DLD1 (cell line): ENCODE data around the gene THRB.
"Not testable (repeated sequence)": the region's sequence is repeated elsewhere in the genome, so short reads cannot be mapped to it uniquely, and the experiment has no call there.

ENCODE experiments used
- in situ Hi-C: cut with HindIII; loops from 2 replicates; pipeline ENCODE4 v1.10.0; 2017; ENCODE audit warnings: low sequenced_read_pairs

THRB gene

DNA sequence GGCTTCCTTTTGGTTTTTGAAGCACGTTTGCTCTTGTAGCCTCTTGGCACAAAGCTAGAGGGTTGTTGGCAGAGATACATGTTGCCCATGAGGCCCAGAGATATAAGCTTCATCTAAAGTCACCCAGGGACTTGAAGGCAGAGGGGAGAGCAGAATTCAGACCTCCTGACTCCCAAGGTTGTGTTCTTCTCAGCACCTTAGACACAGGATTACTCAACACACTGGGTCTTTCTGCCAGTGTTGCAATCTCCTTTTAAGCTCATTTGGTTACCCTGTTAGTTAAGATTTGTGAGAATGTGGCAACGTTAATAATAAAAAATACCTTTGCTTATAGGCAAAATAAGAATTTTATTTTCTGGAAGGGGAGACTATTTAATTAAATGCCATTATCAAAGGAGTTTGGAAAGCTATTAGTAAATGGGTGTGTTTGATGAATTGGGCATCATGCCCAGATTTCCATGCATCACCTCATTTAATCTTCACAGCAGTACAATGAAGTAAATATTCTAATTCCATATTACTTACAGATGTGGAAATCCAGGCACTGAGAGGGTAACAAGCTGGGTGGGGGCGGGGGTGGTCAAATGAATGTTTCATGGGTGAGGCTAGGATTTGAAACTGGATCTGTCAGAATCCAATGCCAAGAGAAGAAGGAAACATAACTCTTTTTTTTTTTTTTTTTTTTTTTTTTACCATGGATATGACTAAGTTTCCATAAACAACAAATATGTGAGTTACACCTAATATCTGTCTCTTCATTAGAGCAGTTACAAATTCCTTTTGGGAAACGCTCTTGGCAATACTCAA lies 366.2 kb downstream of the THRB start:
- in situ Hi-C loops: no loop called here

DNA sequence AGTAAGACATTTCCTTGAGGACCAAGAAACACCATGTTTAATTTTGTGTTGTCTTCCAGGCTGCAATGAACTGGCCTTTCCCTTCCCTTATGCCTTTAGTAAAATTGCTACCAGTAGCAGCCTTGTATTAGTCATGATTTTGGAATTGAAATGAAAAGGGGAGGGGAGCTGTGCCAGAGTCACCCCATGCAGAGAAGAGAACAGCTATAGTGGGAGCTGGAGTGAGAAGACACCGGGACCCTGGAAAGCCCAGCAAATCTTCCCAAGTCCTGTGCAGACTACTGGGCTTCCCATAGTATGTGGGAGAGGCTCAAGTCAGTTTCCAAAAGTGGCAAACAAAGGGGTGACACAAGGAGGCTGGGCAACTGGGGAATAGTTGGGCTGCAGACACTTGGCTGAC lies 371.1 kb downstream of the THRB start:
- in situ Hi-C loops: no loop called here

DNA sequence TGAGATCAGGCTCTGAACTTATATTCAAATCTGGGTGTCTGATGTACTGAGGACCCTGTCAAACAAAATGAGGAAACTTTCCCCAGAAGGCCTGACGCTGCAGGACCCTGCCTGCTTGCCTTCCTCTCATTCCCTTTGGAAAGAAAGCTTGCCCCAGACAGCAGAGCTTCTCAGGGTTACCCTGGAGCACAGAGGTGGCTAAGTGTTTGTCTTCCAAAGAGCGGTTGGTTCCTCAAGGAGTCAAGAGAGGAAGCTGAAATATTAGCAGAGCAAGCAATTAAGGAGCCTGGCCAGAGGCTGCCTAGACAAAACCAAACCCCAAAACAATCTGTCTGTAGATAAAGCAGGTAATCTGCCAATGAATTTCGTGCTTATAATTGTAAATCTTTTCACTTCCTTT lies 374.2 kb downstream of the THRB start:
- in situ Hi-C loops: no loop called here

DNA sequence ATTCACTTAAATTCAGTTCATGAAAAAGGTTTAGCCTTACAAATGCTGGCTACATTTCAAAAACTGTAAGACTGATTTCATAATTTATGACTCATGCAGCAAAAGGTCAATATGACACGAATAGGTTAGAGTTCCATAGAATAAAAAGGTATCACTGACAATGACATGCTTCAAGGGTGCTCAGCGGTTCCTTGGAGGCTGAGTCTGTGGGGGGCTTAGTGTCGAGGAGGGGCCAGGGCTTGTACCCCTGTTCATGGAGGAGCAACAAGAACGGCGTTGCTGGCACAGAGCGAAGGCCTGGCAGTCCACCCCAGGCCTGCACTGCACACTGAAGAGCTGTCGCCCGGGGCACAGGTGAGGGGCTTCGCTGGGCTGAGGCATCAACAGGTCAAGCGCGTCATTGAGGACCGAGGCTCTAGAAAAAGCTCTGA lies 375.3 kb downstream of the THRB start:
- in situ Hi-C loops: no loop called here

DNA sequence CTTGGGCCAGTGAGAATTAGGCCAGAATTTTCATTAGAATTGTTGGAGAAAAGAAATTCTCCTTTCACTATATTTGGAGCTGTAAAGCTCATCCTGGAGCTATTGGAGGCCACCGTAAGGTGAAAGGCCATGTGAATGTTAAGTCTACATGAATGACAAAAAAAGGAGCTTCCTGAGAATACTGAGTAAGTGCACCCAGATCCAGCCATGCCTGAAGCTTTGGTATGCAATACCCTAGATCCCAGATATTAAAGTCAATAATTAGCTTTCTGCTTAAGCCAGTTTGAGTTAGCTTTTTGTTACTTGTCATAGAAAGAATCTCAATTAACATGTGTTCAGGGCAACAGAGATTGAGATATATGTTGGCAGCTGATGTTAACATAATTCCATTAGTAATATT lies 377.1 kb downstream of the THRB start:
- in situ Hi-C loops: no loop called here

DNA sequence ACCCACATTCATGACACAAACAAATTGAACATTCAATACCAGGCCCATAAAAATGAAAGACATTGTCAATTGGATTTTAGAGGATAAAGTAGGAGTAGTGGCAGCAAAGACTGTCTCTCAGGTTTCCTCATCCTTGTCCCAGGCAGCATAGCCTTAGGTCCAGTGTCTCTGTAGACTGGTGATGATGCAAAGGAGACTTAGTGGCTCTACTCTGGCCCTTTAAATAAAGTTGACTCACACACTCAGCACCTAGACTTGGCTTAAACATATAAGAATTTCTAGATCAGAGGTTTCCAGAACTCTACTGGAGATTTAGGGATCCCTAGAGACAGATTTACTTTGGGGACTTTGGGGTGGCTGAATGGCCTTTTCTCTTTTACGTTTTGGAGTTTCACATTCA lies 382.9 kb downstream of the THRB start:
- in situ Hi-C loops: no loop called here

DNA sequence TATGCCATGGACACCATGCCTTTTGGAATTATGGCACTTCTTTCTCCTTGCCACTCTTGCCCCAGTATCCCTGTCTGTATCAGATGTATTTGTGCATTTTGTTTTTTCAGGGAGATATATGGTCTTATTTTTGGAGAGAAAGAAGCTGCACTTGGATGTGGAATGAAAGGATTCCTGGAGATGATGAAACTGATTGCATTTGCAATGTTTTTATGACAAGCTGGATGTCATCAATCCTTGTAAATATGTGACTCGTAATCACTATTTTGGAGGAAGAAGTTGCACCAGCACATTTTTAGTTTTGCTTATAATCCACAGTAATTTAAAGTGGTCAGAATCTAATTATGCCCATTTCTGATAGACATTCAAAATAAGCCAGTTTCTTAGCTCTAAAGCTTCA lies 384.6 kb downstream of the THRB start:
- in situ Hi-C loops: no loop called here

DNA sequence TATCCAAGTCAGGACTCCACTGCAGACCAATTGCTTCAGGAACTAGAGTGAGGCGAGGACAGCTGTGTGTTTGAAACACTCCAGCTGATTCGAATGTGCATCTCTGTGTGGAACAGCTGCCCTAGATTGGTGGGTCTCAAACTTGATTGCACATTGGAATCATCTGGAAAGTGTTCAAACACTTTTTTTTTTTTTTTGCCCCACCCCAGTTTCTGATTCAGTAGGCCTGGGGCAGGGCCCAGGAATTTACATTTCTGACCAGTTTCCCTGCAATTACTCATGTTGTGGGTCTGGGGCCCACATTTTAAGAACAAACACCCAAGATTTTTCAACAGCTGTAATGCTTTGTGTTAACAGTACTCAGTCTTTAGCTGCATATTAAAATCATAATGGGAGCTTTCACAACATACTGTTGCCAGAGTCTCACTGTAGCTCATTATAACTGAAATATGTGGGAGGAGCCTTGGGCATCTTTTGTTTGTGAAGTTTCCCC lies 392.9 kb downstream of the THRB start:
- in situ Hi-C loops: no loop called here

DNA sequence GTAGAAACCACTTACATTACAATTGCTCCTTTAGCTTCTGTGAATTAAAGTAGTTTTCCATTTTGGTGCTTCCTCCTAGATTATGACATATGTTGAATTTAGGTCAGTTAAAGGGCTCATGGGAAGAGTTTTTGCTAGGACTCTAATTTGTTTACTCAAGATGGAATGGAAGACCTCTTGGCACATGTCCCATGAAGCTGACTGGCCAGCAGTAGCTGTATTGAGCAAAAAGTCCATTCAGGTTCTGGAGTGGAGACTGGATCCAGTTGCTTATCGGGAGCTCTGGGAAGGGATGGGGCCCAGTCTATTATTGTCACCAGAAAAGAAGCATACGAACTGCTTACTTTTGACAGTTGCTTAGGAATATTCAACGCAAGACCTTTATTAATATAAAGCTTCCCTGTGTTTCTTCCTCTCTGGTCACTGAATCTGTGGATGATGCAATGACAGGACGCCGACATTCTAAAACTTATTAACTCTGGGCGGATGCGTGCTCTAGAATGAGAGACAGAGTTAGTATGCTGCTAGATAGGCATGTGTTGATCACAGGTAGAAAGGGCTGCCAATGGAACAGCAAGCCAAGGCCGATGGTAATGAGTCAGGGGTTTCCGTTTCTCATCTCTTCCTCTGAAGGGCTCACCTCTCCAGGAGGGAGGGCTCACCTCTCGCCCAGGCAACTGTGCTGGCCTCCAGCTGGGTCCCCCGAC lies 393.8 kb downstream of the THRB start:
- in situ Hi-C loops: no loop called here

DNA sequence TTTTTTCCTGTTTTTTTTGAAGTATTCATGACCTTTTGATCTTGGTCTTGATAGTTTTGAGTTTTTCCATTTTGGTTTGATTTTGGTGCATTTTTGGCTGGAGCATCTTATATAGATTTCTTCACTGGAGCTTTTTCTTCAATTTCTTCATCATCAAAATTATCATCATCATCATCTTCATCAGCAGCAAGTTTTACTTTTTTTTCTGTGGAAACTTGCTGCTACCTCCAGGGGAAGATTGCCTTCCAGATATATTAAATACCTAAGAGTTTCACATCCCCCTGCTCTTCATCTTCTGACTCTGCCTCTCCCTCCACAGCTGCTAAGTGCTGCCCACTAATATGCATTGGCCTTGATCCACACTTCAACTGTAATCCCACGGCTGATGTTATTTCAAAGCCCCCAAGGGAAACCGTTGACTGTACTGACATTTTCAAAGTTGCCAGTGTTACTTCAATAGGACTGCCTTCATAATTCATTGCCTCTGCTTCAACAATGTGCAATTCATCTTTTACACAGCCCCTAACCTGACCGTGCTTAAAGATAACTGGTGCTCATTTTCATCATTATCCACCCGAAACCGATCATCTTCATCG lies 397.9 kb downstream of the THRB start:
- in situ Hi-C loops: no loop called here

DNA sequence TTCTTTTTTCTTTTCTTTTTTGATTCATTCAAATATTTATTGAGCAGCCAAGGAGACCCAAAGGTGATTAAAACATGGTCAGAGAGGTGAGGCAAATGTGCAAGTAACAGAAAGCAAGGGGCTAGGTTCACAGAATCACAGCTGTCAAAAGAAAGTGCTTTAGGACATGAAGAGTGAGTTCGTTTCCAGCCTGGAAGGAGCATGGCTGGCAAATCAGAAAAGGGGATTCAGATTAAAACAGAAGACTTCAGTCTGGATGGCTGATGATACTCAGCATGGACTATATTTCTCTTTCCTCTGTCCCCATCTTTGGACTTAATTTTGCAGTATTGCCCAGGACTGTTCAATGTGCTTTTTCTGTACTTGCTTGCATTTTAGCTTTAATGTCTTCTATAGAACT lies 398.4 kb downstream of the THRB start:
- in situ Hi-C loops: no loop called here

DNA sequence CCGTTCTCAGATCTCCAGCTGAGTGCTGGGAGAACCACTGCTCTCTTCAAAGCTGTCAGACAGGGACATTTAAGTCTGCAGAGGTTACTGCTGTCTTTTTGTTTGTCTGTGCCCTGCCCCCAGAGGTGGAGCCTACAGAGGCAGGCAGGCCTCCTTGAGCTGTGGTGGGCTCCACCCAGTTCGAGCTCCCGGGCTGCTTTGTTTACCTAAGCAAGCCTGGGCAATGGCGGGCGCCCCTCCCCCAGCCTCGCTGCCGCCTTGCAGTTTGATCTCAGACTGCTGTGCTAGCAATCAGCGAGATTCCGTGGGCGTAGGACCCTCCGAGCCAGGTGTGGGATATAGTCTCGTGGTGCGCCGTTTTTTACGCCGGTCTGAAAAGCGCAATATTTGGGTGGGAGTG lies 399.8 kb downstream of the THRB start:
- in situ Hi-C loops: not testable (repeated sequence)

DNA sequence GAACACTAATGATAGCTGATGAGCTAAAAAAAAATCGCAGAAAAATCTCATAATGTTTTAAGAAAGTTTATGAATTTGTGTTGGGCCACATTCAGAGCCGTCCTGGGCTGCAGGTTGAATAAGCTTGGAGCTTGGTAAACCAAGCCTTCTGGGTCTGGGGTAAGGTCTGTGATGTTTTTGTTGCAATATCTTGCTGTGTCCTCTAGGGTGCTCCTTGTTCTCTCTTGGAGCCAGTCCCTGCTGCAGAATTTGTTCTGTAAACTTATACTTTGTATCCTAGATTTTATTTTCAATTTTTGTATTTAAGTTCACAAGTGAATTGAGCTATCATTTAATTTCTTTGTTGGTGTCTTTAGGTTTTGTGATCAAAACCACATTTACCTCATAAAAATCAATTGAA lies 405.9 kb downstream of the THRB start:
- in situ Hi-C loops: no loop called here

DNA sequence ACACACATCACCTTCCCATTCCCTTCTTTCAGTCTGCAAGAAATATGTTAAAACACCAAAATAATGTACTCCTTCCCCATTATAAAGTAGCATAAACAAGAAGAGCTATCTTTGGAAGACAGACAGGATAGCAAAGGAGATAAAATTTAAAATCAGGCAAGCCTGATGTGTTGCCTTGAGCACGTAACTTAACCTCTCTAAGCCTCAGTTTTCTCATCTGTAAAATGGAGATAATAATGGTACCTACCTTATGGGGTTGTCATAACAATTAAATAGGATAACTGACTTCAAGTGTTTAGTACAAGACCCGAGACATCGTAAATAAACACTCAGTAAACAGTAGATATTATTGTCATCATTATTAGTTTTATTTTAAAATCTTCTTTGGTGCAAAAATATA lies 407.2 kb downstream of the THRB start:
- in situ Hi-C loops: no loop called here

DNA sequence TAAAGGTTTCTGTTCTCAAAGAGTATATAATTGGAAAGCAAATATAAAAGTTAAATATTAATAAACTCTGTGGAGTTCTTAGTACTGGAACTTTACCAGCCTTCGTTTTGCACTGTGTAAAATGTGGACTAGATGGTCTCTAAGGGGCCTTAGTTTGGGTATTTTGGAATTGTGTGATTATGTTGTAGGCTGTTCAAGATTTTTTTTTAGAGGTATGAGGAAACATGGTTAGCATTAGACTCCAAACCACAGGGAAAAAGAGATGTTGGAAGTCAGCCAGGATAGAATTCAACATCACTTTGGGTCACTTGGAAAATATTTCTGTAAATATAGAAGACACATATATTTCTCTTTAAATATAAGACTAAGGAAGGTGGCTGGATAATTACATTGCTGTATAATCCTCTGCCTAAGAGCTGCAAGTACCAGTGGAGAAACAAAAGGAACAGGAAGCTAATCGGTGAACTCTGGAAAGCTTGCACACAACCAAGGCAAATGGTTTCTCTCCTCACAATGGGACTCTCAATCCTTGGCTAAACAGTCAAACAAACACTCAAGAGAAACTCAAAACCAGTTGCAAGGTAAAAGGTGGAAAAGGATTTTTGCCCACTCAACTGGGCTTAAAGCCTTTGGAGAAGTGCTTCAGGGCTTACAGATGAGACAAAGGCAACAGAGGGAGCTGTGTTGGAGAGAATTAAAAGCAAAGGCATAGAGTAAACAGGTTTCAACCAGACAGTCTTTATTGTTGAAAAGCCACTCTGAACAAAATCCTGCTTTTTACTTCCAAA lies 407.8 kb downstream of the THRB start:
- in situ Hi-C loops: no loop called here

DNA sequence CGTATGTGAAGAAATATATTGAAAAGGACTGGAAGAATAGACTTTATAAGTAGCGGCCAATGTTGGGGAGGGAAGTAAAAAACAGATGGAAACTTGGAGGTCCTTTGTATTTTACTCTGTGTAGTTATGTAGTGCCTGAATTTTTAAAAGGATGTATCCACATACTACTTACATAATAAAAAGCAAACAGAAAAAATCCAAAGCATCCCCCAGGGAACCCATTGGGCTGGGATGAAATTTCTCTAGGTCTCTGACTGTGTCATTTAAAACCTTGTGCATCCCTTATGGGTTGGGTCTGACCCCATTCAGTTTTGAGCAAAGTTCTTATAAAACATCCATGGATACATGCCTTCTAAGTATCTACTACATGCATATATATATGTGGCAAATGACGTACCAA lies 408.4 kb downstream of the THRB start:
- in situ Hi-C loops: no loop called here

DNA sequence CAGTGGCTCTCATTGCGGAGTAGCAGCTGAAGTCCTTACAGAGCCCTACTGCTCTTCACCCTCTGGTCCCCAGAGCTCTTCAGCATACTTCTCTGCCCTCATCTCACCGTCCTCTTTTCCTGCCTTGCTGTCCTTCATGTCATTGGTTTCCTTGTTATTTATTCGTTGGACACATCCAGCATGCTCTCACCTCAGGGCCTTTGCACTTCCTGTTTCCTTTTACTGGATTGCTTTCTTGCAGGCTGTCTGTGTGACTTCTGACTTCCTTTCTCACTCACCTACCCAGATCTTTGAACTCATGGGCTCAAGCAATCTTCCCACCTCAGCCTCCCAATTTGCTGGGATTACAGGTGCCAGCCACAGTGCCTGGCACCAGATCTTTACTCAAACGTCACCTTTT lies 422.5 kb downstream of the THRB start:
- in situ Hi-C loops: no loop called here

DNA sequence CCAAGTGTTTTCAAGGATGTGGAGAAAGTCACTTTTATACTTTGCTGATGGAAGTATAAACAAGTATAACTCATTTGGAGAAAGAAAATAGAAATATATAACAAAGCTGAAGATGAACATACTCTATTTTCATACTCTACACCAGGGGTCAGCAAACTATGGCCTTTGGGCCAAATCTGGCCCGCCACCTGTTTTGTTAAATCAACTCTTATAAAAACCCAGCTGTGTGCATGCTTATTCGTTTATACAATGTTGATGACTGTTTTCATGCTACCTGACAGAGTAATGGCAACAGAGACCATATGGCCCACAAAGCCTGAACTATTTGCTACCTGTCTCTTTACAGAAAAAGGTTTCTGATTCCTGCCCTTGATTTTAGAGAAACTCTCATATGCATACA lies 425.6 kb downstream of the THRB start:
- in situ Hi-C loops: no loop called here

DNA sequence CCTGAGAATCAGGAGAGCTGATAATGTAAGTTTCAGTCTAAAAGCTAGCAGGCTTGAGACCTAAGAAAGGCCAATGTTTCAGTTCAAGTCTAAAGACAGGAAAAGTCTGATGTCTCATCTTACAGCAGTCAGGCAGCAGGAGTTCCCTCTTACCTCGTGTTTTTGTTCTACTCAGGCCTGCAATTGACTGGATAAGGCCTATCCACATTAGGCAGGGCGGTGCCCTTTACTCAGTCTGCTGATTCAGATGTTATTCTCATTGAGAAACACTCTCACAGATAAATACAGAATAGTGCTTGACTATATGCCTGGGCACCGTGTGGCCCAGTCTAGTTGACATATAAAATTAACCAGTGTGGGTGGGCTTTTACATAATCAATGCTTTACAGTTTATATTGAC lies 427.2 kb downstream of the THRB start:
- in situ Hi-C loops: no loop called here
